CD4-positive, alpha-beta T cell (primary cell): Measurements from ENCODE around the gene IL23A. TPM values are rescaled to one million over a fixed set of nuclear protein-coding genes. Genes with fewer than 3 reads are reported as not detected.

ENCODE experiments used
- ATAC-seq: fragments of 200-7000 bp; cut with Tn5 transposase; one replicate; pipeline ENCODE4 v1.10.0; 2022; ENCODE audit warnings: mild to moderate bottlenecking; ENCODE audit not compliant: poor library complexity
- CTCF ChIA-PET: fragments of 350-600 bp; sonication (Branson Sonifier 250); formaldehyde crosslinking; loops from one replicate; lab custom pipeline; 2021; ENCODE audit warnings: antibody characterized with exemption, inconsistent platforms; lab: Charles Lee
- POLR2A ChIA-PET: fragments of 350-600 bp; sonication (Branson Sonifier 250); formaldehyde crosslinking; loops from one replicate; lab custom pipeline; 2021; ENCODE audit warnings: antibody characterized with exemption, inconsistent platforms; lab: Charles Lee
- DNase-seq, 14 experiments: peaks; one replicate each; pipeline ENCODE4 v3.0.0-alpha.2; 2013 to 2020; ENCODE audit warnings: mixed read lengths in 2 of 14
- H3K27ac ChIP-seq, 2 donors: one replicate each; pipeline versions ENCODE4 v1.5.1 to v1.7.0; 2013; ENCODE audit warnings: low read length in 2 of 2, low read depth in 1 of 2, mild to moderate bottlenecking in 1 of 2
- H3K27me3 ChIP-seq, 2 experiments: 1 replicate in 1 of 2; 2 replicates in 1 of 2; pipeline versions ENCODE4 v1.6.1 to v1.7.0; 2013; ENCODE audit warnings: low read length in 2 of 2, control low read depth in 1 of 2, mild to moderate bottlenecking in 1 of 2, moderate library complexity in 1 of 2; ENCODE audit not compliant: insufficient read depth in 2 of 2, control insufficient read depth in 1 of 2
- H3K36me3 ChIP-seq: one replicate; pipeline ENCODE4 v1.6.1; 2013; ENCODE audit warnings: low read length, control low read depth; ENCODE audit not compliant: insufficient read depth
- H3K4me1 ChIP-seq: one replicate; pipeline ENCODE4 v1.6.1; 2013; ENCODE audit warnings: low read length, control low read depth; ENCODE audit not compliant: insufficient read depth
- H3K4me3 ChIP-seq: one replicate; pipeline ENCODE4 v1.5.1; 2013; ENCODE audit warnings: mild to moderate bottlenecking, low read length, moderate library complexity
- H3K9me3 ChIP-seq, 2 experiments: 1 replicate in 1 of 2; 2 replicates in 1 of 2; pipeline versions ENCODE4 v1.6.1 to v1.7.0; 2013; ENCODE audit warnings: low read length in 2 of 2, mild to moderate bottlenecking in 2 of 2, control low read depth in 1 of 2, moderate library complexity in 1 of 2; ENCODE audit not compliant: control insufficient read depth in 1 of 2, insufficient read depth in 1 of 2
- H3K27ac Mint-ChIP-seq: one replicate; pipeline ENCODE4 v1.8.0; 2020; ENCODE audit warnings: mixed read lengths
- H3K27me3 Mint-ChIP-seq: one replicate; pipeline ENCODE4 v1.8.0; 2021; ENCODE audit warnings: mixed read lengths
- H3K36me3 Mint-ChIP-seq: one replicate; pipeline ENCODE4 v1.8.0; 2021; ENCODE audit warnings: low read depth, mixed read lengths
- H3K4me1 Mint-ChIP-seq: one replicate; pipeline ENCODE4 v1.8.0; 2021; ENCODE audit warnings: low read depth, mixed read lengths
- H3K4me3 Mint-ChIP-seq: one replicate; pipeline ENCODE4 v1.8.0; 2020; ENCODE audit warnings: mild to moderate bottlenecking, mixed read lengths
- H3K9me3 Mint-ChIP-seq: one replicate; pipeline ENCODE4 v1.8.0; 2020; ENCODE audit warnings: mixed read lengths
- intact Hi-C, 2 experiments: fragments of 100-400 bp; cut with DNase I in 1 of 2; cut with micrococcal nuclease in 1 of 2; formaldehyde crosslinking; loops; one replicate each; pipeline versions ENCODE4 v1.15.1 to v1.9.0; 2023 to 2025; cut with DNase I, micrococcal nuclease
- total RNA-seq, 174 experiments: library from RNA in 2 of 174; stranded (reverse) in 2 of 174; gene quantifications; one replicate each; pipeline ENCODE4 v1.2.3 and lab custom pipeline; 2021 to 2026
- TF ChIP-seq, protein P1 (sequence below): fragments of 200-600 bp; IDR thresholded peaks from one replicate; pipeline ENCODE4 v1.8.0; 2022; ENCODE audit warnings: antibody characterized with exemption, mild to moderate bottlenecking

Gene IL23A
- total RNA-seq, 2 experiments from 2014 or later = 25.2 to 27.5 TPM

DNA sequence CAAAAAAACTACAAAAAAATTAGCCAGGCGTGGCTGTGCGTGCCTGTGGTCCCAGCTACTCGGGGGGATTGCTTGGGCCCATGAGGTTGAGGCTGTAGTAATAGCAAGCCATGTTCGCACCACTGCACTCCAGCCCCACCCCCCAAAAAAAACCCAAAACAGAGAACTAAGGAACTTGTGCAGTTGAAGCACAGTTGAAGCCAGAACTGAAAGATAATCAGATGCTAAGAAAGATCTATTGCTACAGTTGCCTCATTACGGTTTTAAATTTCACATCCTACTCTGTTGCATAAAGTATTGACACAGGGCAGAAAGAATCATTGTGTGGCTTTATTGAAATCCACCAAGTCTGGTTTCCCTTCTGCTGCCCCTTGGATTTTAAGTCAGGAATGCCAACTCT lies 42.4 kb upstream of the IL23A start:
- H3K36me3 Mint-ChIP-seq = peaks cover 60% of the 10 kb centered on the region
- no peaks in the 10 kb centered on the region for H3K27me3 Mint-ChIP-seq
- no peak for ATAC-seq
- DNase-seq = no peak
- CTCF ChIA-PET = interaction anchor here (0.6 kb wide), 1 partner anchor 142 kb away, joined by 4 read pairs; no protein-coding TSS in a partner anchor
- Histone ChIP-seq H3K4me3 (no peak overlapping the region), H3K27me3 (no peaks in the 10 kb centered on the region), H3K9me3 (no peaks in the 10 kb centered on the region), H3K4me1 (peaks cover 60% of the 10 kb centered on the region), H3K36me3 (peaks cover 25% of the 10 kb centered on the region), H3K27ac (no peak overlapping the region)
- no peaks in the 10 kb centered on the region for H3K9me3 Mint-ChIP-seq
- peak overlapping the region; percentile 59 for H3K27ac Mint-ChIP-seq
- H3K4me1 Mint-ChIP-seq = peaks cover 75% of the 10 kb centered on the region
- H3K4me3 Mint-ChIP-seq = peak overlapping the region; percentile 30
- POLR2A ChIA-PET = no interaction called here
- intact Hi-C loops = no loop called here
- TF ChIP-seq, protein P1, sequence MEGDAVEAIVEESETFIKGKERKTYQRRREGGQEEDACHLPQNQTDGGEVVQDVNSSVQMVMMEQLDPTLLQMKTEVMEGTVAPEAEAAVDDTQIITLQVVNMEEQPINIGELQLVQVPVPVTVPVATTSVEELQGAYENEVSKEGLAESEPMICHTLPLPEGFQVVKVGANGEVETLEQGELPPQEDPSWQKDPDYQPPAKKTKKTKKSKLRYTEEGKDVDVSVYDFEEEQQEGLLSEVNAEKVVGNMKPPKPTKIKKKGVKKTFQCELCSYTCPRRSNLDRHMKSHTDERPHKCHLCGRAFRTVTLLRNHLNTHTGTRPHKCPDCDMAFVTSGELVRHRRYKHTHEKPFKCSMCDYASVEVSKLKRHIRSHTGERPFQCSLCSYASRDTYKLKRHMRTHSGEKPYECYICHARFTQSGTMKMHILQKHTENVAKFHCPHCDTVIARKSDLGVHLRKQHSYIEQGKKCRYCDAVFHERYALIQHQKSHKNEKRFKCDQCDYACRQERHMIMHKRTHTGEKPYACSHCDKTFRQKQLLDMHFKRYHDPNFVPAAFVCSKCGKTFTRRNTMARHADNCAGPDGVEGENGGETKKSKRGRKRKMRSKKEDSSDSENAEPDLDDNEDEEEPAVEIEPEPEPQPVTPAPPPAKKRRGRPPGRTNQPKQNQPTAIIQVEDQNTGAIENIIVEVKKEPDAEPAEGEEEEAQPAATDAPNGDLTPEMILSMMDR = no peak

DNA sequence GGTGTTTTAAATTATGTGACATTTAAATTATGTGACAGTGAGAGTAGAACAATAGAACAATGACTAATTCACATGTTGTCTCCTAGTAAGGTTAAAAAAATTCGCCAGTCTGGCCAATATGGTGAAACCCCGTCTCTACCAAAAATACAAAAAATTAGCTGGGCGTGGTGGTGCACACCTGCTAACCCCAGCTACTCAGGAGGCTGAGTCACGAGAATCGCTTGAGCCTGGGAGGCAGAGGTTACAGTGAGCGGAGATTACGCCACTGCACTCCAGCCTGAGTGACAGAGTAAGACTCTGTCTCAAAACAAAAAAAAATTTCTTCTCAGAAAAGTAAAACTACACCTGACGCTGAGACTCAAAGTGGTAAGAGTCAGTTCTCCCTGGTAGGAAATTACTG lies 41.3 kb upstream of the IL23A start:
- CTCF ChIA-PET = interaction anchor here (0.6 to 4.5 kb wide), 2 partner anchors 39 to 148 kb away, joined by 3 to 20 read pairs; partner anchors contain the start of gene ANKRD52
- H3K4me3 ChIP-seq = no peak overlapping the region

DNA sequence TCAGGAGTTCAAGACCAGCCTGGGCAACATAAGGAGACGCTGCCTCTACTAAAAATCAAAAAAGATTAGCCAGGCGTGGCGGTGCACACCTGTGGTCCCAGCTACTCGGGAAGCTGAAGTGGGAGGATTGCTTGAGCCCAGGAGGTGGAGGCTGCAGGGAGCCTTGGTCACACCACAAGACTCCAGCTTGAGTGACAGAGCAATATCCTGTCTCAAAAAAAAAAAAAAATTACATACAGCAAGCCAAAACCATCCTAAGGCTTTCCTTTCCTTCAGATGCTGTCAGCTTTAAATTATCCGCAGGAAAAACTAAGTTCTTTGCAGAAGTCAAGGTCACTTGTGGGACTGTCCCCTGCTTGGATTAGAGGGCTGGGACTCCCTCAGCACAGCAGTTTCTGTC lies 39.9 kb upstream of the IL23A start:
- intact Hi-C loops = loop anchor here in 1 of 2 experiments (2.0 kb wide), 3 partner anchors 32 to 108 kb away; partner anchors contain the start of genes ANKRD52 and COQ10A
- DNase-seq = no peak

More for the DNA sequence above, 41.3 kb upstream of the IL23A start:
- Histone ChIP-seq H3K4me1 (peaks cover 59% of the 10 kb centered on the region), H3K9me3 (no peaks in the 10 kb centered on the region), H3K36me3 (peaks cover 21% of the 10 kb centered on the region), H3K27ac (no peak overlapping the region), H3K27me3 (no peaks in the 10 kb centered on the region)
- TF ChIP-seq, protein P1 = no peak
- intact Hi-C loops = no loop called here
- peak overlapping the region; percentile 71 for H3K4me3 Mint-ChIP-seq
- no peaks in the 10 kb centered on the region for H3K27me3 Mint-ChIP-seq
- no peaks in the 10 kb centered on the region for H3K9me3 Mint-ChIP-seq
- H3K4me1 Mint-ChIP-seq = peaks cover 77% of the 10 kb centered on the region
- peaks cover 58% of the 10 kb centered on the region for H3K36me3 Mint-ChIP-seq
- peak overlapping the region; percentile 59 for H3K27ac Mint-ChIP-seq
- no peak for ATAC-seq
- POLR2A ChIA-PET = interaction anchor here (3.6 kb wide), 1 partner anchor 19 kb away, joined by 31 read pairs; the partner anchor contains the start of gene CNPY2
- no peak for DNase-seq

More for the DNA sequence above, 39.9 kb upstream of the IL23A start:
- Histone ChIP-seq H3K4me3 (peak overlapping the region; percentile 72), H3K27me3 (no peaks in the 10 kb centered on the region), H3K9me3 (no peaks in the 10 kb centered on the region), H3K36me3 (peaks cover 17% of the 10 kb centered on the region), H3K27ac (peak overlapping the region; percentile 91 to 96), H3K4me1 (peaks cover 59% of the 10 kb centered on the region)
- POLR2A ChIA-PET = interaction anchor here (0.6 to 3.6 kb wide), 15 partner anchors 10 to 482 kb away, joined by 3 to 31 read pairs (median 4); partner anchors contain the start of genes ANKRD52, CNPY2, COQ10A and ORMDL2
- H3K4me3 Mint-ChIP-seq = peak overlapping the region; percentile 98
- peak overlapping the region; percentile 97 for H3K27ac Mint-ChIP-seq
- TF ChIP-seq, protein P1 = no peak
- peaks cover 53% of the 10 kb centered on the region for H3K36me3 Mint-ChIP-seq
- CTCF ChIA-PET = interaction anchor here (1.0 to 4.5 kb wide), 6 partner anchors 10 to 166 kb away, joined by 3 to 20 read pairs (median 4); partner anchors contain the start of genes ANKRD52, CNPY2 and SMARCC2
- no peaks in the 10 kb centered on the region for H3K9me3 Mint-ChIP-seq
- no peaks in the 10 kb centered on the region for H3K27me3 Mint-ChIP-seq
- no peak for ATAC-seq
- peaks cover 72% of the 10 kb centered on the region for H3K4me1 Mint-ChIP-seq
